GM21381 (cell line): ENCODE data around the gene MYO1D.

Source experiments
- ATAC-seq: cut with Tn5 transposase; IDR thresholded peaks from one replicate; pipeline ENCODE4 v1.9.1; 2021; ENCODE audit warnings: mild to moderate bottlenecking, moderate library complexity; ENCODE audit not compliant: unreplicated experiment

Gene MYO1D

DNA sequence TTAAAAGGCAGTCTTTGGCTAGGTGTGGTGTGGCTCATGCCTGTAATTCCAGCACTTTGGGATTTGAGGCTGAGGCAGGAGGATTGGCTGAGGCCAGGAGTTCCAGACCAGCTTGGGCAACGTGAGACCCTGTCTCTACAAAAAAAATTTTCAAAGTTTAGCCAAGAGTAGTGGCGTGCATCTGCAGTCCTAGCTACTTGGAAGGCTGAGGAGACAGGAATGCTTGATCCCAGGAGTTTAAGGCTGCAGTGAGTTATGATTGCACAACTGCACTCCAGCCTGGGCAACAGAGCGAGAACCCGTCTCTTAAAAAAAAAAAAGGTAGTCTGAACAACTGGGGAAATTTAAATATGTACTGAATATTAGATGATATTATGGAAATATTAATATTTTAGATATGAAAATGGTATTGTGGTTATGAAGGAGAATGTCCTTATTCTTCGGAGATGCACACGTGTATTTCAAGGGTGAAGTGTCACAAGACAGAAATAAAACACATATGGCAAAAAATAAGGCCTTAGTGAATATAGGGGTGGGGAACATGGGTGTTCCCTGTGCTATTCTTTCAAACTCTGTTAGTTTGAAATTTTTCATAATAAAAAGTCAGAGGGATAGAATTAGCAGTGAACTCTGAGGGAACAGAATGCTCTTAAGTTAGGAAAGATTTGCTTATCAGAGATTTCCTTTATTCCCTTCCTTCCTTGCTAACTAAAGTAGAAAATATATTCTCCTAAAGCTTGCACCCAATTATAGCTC lies 245.4 kb downstream of the MYO1D start:
- ATAC-seq: no peak

DNA sequence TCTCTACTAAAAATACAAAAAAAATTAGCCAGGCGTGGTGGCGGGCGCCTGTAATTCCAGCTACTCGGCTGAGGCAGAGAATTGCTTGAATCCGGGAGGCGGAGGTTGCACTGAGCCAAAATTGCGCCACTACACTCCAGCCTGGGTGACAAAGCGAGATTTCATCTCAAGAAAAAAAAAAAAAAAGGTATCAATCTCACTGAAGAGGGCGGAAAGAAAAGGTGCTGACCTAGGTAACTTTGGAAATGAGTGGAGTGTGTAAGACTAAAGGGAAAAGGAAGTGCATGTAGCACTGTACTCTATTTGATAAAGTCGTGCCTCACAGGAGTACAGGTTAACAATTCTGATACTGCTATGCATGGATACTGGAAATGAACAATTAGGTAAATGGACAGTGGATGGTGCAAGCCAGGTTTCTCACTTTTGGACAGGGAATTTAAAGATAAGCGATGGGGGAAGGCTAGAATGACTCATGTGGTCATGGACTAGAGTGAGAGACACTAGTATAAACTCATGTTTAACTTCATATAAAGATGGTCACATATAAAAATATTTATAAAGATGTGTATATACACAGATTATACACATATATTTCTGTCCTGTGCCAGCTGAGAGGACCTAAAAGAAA lies 247.2 kb downstream of the MYO1D start:
- no peak for ATAC-seq

- ATAC-seq: no peak
Observed at GRCh38 chr17:32628271-32629044, 248.5 kb downstream of the MYO1D start.

DNA sequence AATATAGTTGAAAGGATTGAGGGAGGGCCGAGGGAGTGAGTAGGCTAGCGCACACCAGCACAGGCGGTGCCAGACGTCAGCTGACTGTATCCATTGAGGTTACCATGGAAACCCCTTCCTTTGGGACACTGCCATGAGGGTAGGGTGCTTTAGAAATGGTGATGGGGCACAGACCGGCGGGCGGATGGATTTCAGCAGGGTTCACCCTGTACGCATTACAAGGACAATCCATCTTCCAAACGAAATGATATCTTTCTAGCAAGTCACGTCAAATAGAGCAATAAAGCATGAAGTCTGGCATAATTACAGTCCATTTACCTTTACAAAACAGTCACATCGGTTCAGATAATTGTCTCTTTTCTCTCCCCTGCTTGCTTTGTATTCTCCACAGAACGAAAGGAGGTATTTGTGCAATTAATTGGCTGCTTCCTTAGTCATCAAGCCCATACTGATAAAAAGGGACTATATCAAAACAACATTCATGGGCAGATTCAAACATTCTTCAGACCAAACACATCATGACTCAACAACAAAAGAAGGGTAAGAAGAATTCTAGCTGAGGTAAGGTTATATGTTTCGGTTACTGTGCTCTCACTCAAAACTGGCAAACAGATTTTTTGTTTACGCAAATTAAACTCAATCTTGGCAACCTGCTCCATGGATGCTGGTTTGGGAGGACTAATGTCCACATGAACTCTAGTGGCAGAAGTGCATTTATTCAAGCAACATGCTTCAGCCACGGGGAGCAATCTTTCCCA lies 249.5 kb downstream of the MYO1D start:
- no peak for ATAC-seq

DNA sequence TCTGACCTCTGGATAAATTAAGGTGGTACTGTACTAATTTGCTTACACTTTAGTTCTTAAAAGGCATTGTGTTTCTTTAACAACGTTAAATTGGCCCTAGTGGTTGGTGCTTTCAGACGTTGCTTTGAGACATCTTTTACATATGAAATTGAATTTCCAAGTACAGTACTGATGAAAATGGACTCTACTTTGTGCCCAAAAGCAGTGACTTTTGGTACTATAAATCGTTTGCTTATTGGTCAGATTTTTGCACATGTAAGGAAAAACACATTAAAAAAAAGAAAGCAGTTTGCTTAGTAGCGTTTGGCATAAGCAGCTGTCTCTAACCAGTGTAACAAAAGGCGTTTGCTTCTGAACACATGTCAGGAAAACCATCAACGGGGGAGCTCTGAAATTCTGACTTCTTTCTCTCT lies 250.5 kb downstream of the MYO1D start:
- no peak for ATAC-seq

- no peak for ATAC-seq
Observed at GRCh38 chr17:32625971-32626370, 251.0 kb downstream of the MYO1D start.

DNA sequence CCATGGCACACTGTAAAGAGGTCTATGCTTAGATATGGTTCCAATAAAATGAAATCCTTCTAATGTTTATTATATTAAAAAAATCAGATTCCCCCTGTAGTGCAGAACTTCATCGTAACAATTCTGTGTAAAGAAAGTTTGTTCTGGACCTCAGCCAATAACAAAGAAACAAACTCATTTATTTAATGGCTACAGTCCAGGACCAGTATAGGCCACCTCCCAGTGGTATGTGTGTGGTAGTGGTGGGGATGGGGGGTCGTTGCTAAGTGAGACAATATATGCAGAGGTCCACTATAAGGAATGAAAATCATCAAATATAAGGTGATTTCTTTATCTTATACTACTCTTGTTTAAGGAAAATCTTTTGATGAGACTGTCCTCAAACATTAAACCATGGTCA lies 253.7 kb downstream of the MYO1D start:
- no peak for ATAC-seq

DNA sequence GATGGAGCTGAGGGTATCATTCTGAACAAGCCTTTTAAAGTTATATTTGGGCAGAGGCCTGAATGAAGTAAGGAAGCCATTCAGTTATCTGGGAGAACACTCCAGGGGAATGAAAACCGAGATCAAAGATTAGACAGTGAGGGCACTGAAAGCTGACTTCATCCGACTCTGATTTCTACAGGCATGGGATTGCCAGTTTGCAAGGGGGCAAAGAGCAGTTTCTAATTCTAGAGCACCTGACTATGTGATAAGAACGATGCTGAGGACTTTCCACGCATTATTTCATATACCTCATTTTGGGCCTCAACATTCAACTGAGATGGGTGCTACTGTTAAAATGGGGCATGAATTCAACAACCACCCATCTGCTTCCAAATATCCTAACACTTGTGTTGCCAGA lies 254.4 kb downstream of the MYO1D start:
- ATAC-seq: no peak

DNA sequence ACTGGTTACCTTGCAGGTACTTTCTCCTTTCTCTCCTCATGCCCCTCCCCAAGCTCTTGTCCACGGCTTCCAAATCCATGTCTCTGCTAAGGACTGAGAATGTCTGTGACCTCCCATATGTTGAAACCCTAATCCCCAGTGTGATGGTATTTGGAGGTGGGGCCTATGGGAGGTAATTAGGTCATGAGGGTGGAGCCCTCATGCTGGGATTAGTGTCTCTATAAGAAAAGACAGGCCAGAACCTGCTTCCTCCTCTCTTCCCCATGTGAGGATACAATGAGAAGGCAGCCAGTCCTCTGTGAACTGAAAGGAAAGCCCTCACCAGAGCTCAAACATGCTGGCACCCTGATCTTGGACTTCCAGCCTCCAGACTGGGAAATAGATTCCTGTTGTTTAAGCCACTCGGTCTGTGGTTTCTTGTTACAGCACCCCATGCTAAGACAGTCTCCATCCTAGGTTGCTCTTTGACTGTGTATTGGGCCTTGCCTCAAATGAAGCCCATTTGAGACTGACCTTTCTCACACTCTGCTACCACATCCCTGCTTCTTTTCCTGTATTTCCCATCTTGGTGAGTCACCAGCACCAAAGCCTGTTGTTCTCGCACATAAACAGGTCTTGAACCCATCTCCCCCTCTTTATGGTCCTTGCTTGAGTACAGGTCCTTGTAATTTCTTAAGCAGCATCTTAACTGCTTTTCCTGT lies 255.2 kb downstream of the MYO1D start:
- ATAC-seq: no peak

- no peak for ATAC-seq
Observed at GRCh38 chr17:32615326-32615725, 261.6 kb downstream of the MYO1D start.

GRCh38 chr17:32610943-32611342 lies 266.0 kb downstream of the MYO1D start:
- no peak for ATAC-seq

DNA sequence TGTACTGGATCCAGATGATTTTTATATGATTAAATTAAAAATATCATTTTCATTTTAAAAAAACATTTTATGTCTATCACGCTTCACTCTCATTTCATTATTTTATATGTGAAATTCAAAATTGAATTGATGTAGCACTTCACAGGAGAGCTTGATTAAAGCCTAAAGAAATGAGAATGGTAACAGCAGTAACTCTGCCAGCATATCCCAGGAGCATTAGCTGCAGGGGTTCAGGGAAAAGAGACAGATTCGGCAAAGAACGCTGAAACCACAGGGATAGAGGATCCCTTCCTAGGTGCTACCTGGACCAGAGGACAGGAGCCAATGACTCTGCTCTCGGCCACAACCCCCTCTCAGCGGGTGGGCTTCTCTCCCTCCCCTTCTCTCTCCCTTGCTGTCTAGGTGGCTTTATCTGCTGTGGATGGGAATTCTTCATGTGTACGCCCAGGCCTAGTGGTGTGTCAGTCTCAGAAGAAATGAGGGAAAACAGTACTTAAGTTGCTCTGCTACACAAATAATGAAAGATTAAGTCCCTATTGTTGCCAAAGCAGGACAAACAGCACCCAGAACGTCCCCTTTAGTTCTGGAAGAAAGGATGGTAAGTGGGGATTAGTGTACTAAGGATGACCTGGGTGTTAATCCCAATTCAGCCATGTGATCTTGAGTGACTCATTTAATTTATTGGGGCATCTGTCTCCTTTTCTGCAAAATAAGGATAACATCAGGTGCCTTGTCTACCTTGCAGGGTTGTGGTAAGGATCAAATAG lies 266.9 kb downstream of the MYO1D start:
- ATAC-seq: no peak

GRCh38 chr17:32609085-32609484 lies 267.8 kb downstream of the MYO1D start:
- ATAC-seq: peak; percentile 66

DNA sequence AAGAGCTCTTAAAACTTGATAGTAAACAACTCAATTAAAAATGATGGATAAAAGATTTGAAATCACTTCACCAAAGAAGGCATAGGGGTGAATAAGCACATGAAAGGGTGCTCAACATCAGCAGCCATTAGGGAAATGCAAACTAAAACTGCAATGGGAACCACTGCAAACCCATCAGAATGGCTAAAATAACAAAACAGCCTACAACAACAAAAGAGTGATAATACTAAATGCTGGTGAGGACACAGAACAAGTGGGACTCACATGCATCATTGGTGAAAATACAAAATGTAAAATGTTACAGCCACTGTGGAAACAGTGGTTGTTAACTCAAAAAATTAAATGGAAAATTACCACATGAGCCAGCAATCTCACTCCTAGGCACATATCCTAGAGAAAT lies 268.7 kb downstream of the MYO1D start:
- ATAC-seq: no peak

GRCh38 chr17:32604966-32605365 lies 272.0 kb downstream of the MYO1D start:
- no peak for ATAC-seq

DNA sequence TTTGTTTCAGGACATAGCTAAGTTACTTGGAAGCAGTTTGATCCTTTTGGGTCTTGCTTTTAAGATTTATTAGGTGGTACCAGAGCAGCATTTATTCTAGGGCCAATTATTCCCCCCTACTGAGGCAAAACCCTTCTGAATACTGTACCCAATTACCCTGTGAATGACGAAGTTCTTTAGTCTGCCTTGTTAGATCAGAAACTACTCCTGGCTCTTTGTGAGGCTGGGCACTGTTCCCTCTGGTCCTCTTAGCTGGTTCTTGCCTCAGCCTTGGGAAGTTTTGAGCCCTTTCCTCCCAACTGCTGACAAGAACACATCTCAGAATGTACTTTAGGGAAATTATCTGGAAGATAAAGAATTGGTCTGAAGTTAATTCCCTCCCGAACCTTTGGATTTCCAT lies 274.5 kb downstream of the MYO1D start:
- ATAC-seq: no peak

DNA sequence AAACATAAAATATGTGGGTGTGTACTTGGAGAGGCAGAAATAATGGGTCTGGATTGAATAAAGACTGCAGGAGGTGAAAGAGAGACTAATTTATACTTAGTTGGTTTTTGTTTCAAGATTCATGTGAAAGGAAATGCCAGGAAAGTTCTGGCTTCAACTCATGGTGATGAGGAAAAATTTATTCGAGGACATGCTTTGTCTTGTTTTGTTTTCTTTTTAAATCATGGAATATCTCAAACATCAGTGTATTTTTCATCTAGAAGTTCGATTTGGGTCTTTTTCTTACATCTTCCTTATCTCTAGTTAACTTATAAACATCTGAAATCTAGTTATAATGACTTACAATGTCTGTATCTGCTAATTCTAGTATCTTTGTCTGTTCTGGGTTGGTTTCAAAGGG lies 275.1 kb downstream of the MYO1D start:
- no peak for ATAC-seq

- peak; percentile 81 for ATAC-seq
Observed at GRCh38 chr17:32596628-32597027, 280.3 kb downstream of the MYO1D start.

GRCh38 chr17:32596206-32596605 lies 280.7 kb downstream of the MYO1D start:
- no peak for ATAC-seq

GRCh38 chr17:32593003-32593402 lies 283.9 kb downstream of the MYO1D start:
- no peak for ATAC-seq
